ELF-1 (cell line): ENCODE data around the gene PPARG.
A peak's percentile ranks its signal among the peaks of the same experiment; 100 is the strongest.
"Not testable (repeated sequence)": the region's sequence is repeated elsewhere in the genome, so short reads cannot be mapped to it uniquely, and the experiment has no call there.

Source experiments
- DNase-seq: peaks from one replicate; pipeline ENCODE4 v3.0.0-alpha.2; 2016; ENCODE audit warnings: low read depth, low spot score

PPARG gene

GRCh38 chr3:12440927-12441714 is 152.3 kb downstream of the PPARG start:
- peak; percentile 61 for DNase-seq

- no peak for DNase-seq
Measured at GRCh38 chr3:12442654-12443501, 154.0 kb downstream of the PPARG start.

- no peak for DNase-seq
Measured at GRCh38 chr3:12443781-12444522, 155.1 kb downstream of the PPARG start.

GRCh38 chr3:12444582-12445471 is 156.0 kb downstream of the PPARG start:
- peak; percentile 82 for DNase-seq

GRCh38 chr3:12445523-12446240 is 156.8 kb downstream of the PPARG start:
- no peak for DNase-seq

- no peak for DNase-seq
Measured at GRCh38 chr3:12446298-12446697, 157.4 kb downstream of the PPARG start.

- no peak for DNase-seq
Measured at GRCh38 chr3:12447075-12447474, 158.2 kb downstream of the PPARG start.

GRCh38 chr3:12448404-12449202 is 159.7 kb downstream of the PPARG start:
- DNase-seq, result peak; percentile 91

GRCh38 chr3:12449889-12450682 is 161.2 kb downstream of the PPARG start:
- no peak for DNase-seq

- no peak for DNase-seq
Measured at GRCh38 chr3:12451481-12451880, 162.6 kb downstream of the PPARG start.

GRCh38 chr3:12451960-12452359 is 163.1 kb downstream of the PPARG start:
- no peak for DNase-seq

GRCh38 chr3:12452361-12453330 is 163.8 kb downstream of the PPARG start:
- DNase-seq, result no peak

- DNase-seq, result no peak
Measured at GRCh38 chr3:12454076-12454815, 165.4 kb downstream of the PPARG start.

- DNase-seq, result no peak
Measured at GRCh38 chr3:12454816-12455121, 165.9 kb downstream of the PPARG start.

- DNase-seq, result no peak
Measured at GRCh38 chr3:12455740-12456139, 166.9 kb downstream of the PPARG start.

- DNase-seq, result no peak
Measured at GRCh38 chr3:12456441-12456840, 167.6 kb downstream of the PPARG start.

GRCh38 chr3:12457380-12457779 is 168.5 kb downstream of the PPARG start:
- not testable (repeated sequence) for DNase-seq
